ENCODE data around the gene DNAI7. TPM values are rescaled to one million over a fixed set of nuclear protein-coding genes. Genes with fewer than 3 reads are reported as not detected.

Gene DNAI7
- total RNA-seq, 1 donor from 2014 or later = 0.33 TPM

DNA sequence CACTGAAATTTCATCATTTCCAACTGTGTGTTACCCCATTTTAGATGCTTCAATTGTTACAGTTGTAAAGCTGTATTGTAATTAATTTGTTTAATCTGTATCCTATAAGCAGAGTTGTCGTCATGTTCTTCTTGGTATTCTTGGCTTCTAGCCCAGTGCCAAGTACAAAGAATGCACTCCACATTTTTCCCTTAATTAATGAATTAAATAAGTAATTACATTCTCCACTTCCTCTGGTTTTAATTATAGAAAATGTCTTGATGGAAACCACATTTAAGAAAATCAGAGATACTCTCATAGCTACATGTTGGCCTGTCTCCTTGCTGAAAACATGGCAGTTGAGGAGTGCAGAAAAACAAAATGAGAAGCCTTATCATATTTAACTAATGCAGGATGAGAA is 746 bp downstream of the DNAI7 start:
- Mint-ChIP-seq H3K36me3 (ENCODE audit: low read depth, unreplicated experiment) (peaks cover 4% of the 10 kb centered on the region), H3K4me1 (ENCODE audit: unreplicated experiment) (peaks cover 15% of the 10 kb centered on the region), H3K27ac (ENCODE audit: unreplicated experiment) (peak overlapping the region; percentile 99), H3K4me3 (ENCODE audit: unreplicated experiment) (peak overlapping the region; percentile 96), H3K9me3 (ENCODE audit: unreplicated experiment) (no peaks in the 10 kb centered on the region), H3K27me3 (ENCODE audit: unreplicated experiment) (peaks cover 17% of the 10 kb centered on the region)
- no peak for DNase-seq (ENCODE audit: low spot score)
- TF ChIP-seq, protein P1, sequence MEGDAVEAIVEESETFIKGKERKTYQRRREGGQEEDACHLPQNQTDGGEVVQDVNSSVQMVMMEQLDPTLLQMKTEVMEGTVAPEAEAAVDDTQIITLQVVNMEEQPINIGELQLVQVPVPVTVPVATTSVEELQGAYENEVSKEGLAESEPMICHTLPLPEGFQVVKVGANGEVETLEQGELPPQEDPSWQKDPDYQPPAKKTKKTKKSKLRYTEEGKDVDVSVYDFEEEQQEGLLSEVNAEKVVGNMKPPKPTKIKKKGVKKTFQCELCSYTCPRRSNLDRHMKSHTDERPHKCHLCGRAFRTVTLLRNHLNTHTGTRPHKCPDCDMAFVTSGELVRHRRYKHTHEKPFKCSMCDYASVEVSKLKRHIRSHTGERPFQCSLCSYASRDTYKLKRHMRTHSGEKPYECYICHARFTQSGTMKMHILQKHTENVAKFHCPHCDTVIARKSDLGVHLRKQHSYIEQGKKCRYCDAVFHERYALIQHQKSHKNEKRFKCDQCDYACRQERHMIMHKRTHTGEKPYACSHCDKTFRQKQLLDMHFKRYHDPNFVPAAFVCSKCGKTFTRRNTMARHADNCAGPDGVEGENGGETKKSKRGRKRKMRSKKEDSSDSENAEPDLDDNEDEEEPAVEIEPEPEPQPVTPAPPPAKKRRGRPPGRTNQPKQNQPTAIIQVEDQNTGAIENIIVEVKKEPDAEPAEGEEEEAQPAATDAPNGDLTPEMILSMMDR (IDR thresholded peaks at IDR 0.05; ENCODE audit: unreplicated experiment) = no peak

DNA sequence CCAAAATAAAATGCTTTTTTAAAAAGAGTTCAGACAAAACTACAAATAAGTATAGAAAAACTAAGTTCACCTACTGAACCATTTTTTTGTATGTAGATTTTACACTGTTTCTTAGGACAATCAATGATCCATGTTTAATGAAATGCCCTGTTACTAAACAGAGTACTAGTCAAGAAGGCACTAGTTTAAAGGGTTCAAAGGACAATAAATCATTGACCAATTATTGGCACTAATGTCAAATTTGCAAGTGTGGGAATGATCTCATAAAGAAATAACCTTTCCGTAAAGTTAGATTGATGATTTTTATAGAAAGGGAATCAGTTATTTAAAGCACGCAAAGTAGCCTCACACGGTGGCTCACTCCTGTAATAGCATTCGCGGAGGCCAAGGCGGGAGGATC is 4.2 kb downstream of the DNAI7 start:
- TF ChIP-seq, protein P1 (IDR thresholded peaks at IDR 0.05; ENCODE audit: unreplicated experiment) = no peak
- peaks cover 13% of the 10 kb centered on the region for H3K4me1 Mint-ChIP-seq (ENCODE audit: unreplicated experiment)
- peaks cover 14% of the 10 kb centered on the region for H3K27me3 Mint-ChIP-seq (ENCODE audit: unreplicated experiment)
- H3K36me3 Mint-ChIP-seq (ENCODE audit: low read depth, unreplicated experiment) = peaks cover under 1% of the 10 kb centered on the region
- no peak overlapping the region for H3K4me3 Mint-ChIP-seq (ENCODE audit: unreplicated experiment)
- DNase-seq (ENCODE audit: low spot score) = no peak
- no peaks in the 10 kb centered on the region for H3K9me3 Mint-ChIP-seq (ENCODE audit: unreplicated experiment)
- no peak overlapping the region for H3K27ac Mint-ChIP-seq (ENCODE audit: unreplicated experiment)

DNA sequence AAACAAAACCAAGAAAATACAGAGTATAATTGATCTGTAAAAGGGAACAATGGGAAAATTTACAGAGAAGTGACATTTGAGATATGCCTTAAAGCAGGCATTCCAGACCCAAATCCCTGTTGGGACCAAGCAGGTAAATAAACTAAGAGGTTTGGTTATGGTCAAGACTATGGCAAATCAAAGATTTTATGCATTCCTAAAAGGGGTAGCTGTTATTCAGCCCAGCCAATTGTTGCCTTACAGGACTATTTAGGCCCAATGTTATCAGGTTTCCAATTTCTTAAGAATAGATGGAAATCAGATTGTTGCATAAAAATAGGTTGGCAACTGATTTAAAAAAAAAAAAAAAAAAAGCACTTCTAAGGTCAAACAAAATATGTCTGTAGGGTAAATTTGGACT is 5.3 kb downstream of the DNAI7 start:
- TF ChIP-seq, protein P1 (IDR thresholded peaks at IDR 0.05; ENCODE audit: unreplicated experiment) = no peak
- peaks cover 4% of the 10 kb centered on the region for H3K4me1 Mint-ChIP-seq (ENCODE audit: unreplicated experiment)
- H3K27ac Mint-ChIP-seq (ENCODE audit: unreplicated experiment) = no peak overlapping the region
- no peaks in the 10 kb centered on the region for H3K9me3 Mint-ChIP-seq (ENCODE audit: unreplicated experiment)
- no peaks in the 10 kb centered on the region for H3K36me3 Mint-ChIP-seq (ENCODE audit: low read depth, unreplicated experiment)
- H3K27me3 Mint-ChIP-seq (ENCODE audit: unreplicated experiment) = peaks cover 5% of the 10 kb centered on the region
- no peak overlapping the region for H3K4me3 Mint-ChIP-seq (ENCODE audit: unreplicated experiment)
- DNase-seq (ENCODE audit: low spot score) = no peak

DNA sequence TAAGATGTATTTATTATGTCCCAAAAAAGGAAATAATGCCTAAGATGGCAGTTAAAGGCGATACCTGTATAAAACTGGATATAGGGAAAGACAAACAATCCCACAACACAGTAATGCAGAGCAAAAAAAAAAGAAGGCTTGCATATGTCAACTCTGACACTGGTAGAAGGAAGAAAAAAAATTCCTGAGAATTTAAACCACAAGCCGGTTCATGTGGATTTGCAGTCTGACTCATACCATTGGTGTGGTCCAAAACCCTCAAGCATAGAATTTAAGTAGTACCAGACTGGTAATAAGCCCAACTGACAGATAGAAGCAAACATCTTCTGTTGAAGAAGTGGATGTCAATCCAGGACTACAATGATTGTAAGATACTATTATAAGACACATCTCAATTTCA is 7.2 kb downstream of the DNAI7 start:
- Mint-ChIP-seq H3K27ac (ENCODE audit: unreplicated experiment) (no peak overlapping the region), H3K4me3 (ENCODE audit: unreplicated experiment) (no peak overlapping the region), H3K4me1 (ENCODE audit: unreplicated experiment) (peaks cover 4% of the 10 kb centered on the region), H3K27me3 (ENCODE audit: unreplicated experiment) (peaks cover 2% of the 10 kb centered on the region), H3K36me3 (ENCODE audit: low read depth, unreplicated experiment) (no peaks in the 10 kb centered on the region), H3K9me3 (ENCODE audit: unreplicated experiment) (no peaks in the 10 kb centered on the region)
- no peak for DNase-seq (ENCODE audit: low spot score)
- TF ChIP-seq, protein P1 (IDR thresholded peaks at IDR 0.05; ENCODE audit: unreplicated experiment) = no peak

DNA sequence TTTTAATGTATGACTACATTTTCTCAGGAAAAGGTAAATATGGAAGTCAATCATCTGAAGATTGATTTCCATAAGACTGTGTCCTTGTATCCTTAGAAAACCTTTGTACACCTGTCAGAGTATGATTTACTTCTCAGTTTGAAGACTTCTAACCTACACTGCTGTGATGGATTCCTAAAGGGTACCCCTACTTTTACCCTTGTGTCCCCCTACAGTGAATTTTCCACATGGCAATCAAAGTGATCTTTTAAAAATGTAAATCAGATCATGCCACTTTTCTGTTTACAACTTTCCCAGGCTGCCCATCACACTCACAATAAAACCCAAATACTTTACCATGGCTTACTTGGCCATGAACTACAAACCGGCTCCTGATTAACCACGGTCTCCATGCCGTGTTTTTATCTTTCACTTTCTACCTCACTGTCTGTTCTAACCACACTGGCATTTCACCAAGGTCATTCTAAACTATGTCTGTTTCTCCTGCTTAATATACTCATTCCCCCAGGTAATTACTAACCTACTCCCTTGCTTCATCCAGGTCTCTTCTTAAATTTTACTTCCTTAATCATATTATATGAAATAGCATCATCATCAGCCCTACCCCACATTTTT is 8.1 kb downstream of the DNAI7 start:
- Mint-ChIP-seq H3K27me3 (ENCODE audit: unreplicated experiment) (no peaks in the 10 kb centered on the region), H3K4me3 (ENCODE audit: unreplicated experiment) (no peak overlapping the region), H3K9me3 (ENCODE audit: unreplicated experiment) (no peaks in the 10 kb centered on the region), H3K36me3 (ENCODE audit: low read depth, unreplicated experiment) (no peaks in the 10 kb centered on the region), H3K4me1 (ENCODE audit: unreplicated experiment) (peaks cover 4% of the 10 kb centered on the region), H3K27ac (ENCODE audit: unreplicated experiment) (no peak overlapping the region)
- no peak for DNase-seq (ENCODE audit: low spot score)
- TF ChIP-seq, protein P1 (IDR thresholded peaks at IDR 0.05; ENCODE audit: unreplicated experiment) = no peak
